HG02938 (cell line): Measurements from ENCODE around the gene CDK10.
A peak's percentile ranks its signal among the peaks of the same experiment; 100 is the strongest.
"Not testable (repeated sequence)": the region's sequence is repeated elsewhere in the genome, so short reads cannot be mapped to it uniquely, and the experiment has no call there.

Source experiments
- ATAC-seq: cut with Tn5 transposase; IDR thresholded peaks from one replicate; pipeline ENCODE4 v1.9.1; 2021; ENCODE audit warnings: mild to moderate bottlenecking, moderate library complexity; ENCODE audit not compliant: unreplicated experiment

CDK10 gene

GRCh38 chr16:89686520-89687091 lies at the start of gene CDK10:
TSS of gene CDK10 (plus strand) at chr16:89686689. CDS start at chr16:89686711, 22 bp downstream.
- peak; percentile 73 for ATAC-seq

- no peak for ATAC-seq
These were observed 49.1 kb upstream of the CDK10 start for GRCh38 chr16:89637379-89637778.

GRCh38 chr16:89638455-89638854 lies 48.0 kb upstream of the CDK10 start:
- ATAC-seq, result no peak

DNA sequence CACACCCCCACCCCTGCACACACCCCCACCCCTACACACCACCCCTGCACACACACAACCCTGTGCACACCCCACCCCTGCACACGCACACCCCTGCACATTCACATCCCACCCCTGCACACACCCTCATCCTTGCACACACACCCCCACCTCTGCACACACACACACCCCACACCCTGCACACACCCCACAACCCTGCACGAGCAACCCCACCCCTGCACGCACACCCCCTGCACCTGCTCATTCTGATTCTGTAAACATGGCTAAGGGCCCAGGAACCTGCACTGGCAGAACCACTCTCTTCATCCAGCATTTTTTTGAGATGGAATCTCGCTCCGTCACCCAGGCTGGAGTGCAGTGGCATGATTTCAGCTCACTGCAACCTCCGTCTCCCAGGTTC lies 47.1 kb upstream of the CDK10 start:
- ATAC-seq, result no peak

- no peak for ATAC-seq
These were observed 44.9 kb upstream of the CDK10 start for GRCh38 chr16:89641458-89642119.

DNA sequence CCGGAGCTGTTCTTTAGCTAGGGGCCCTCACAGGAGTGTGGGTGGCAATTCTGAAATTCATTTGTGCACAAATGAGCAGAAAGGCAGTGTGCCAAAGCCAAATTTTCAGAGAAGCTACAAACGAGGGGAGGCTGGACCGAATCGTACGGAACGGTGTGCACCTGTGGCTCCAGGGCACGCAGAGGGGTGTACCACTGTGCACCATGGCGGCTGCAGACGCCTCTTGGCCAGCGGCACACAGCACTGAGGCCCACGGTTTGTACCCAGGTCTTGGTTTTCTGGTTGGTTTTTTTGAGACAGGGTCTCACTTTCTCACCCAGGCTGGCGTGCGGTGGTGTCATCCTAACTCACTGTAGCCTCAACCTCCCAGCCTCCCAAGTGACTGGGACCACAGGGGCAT lies 43.9 kb upstream of the CDK10 start:
- ATAC-seq, result no peak

GRCh38 chr16:89643769-89644300 lies 42.7 kb upstream of the CDK10 start:
- no peak for ATAC-seq

DNA sequence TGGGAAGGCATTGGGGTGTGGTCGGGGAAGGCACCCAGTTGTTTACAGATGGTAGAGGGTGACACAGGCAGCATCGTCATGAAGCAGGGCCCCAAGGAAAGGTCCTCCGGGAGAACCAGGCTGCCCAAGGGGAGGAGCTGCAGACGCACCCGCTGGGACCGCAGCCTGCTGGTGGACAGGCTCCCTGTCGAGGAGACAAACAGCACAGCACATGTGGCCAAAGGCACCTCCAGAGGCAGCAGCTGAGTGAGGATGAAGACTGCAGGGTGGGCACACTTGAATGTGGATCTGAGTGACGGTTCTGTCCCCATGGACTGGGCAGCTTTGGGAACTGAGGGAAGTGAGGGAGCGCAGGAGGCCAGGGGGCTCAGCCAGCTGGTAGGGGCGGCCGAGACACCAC lies 41.4 kb upstream of the CDK10 start:
- no peak for ATAC-seq

- ATAC-seq, result no peak
These were observed 40.2 kb upstream of the CDK10 start for GRCh38 chr16:89646270-89646669.

DNA sequence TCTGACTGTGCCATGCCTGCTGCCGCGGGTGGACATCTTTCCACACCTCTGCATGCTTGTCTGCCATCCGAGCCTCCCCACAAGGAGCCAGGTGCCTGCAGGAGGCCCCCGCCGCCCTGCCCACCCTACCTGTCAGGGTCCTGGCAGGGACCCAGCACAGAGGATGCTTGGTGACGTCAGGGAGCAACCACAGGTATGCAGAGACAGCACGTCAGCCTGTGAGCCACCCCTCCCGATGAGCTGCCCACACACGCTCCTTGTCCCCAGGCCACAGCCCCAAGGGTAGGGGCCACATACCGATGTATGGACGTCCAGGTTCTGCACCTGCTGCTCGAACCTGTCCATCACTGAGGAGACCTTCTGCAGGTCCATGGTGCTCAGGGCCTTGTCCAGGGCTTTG lies 39.6 kb upstream of the CDK10 start:
- ATAC-seq, result no peak

GRCh38 chr16:89651584-89651983 lies 34.9 kb upstream of the CDK10 start:
- ATAC-seq, result no peak

- no peak for ATAC-seq
These were observed 32.7 kb upstream of the CDK10 start for GRCh38 chr16:89653656-89654295.

GRCh38 chr16:89655062-89655643 lies 31.3 kb upstream of the CDK10 start:
- no peak for ATAC-seq

GRCh38 chr16:89656435-89657121 lies 29.9 kb upstream of the CDK10 start:
- no peak for ATAC-seq

- peak; percentile 83 for ATAC-seq
These were observed 28.9 kb upstream of the CDK10 start, which contains the start of the genes CHMP1A and SPATA33 for GRCh38 chr16:89657442-89658220. TSS of gene CHMP1A (minus strand) at chr16:89657708. CDS start at chr16:89657588, 120 bp downstream. TSS of gene SPATA33 (plus strand) at chr16:89657836. CDS start at chr16:89657912, 76 bp downstream.

- no peak for ATAC-seq
These were observed 28.1 kb upstream of the CDK10 start for GRCh38 chr16:89658221-89658879.

- ATAC-seq, result no peak
These were observed 26.3 kb upstream of the CDK10 start for GRCh38 chr16:89660146-89660545.

- no peak for ATAC-seq
These were observed 25.3 kb upstream of the CDK10 start for GRCh38 chr16:89661215-89661614.

DNA sequence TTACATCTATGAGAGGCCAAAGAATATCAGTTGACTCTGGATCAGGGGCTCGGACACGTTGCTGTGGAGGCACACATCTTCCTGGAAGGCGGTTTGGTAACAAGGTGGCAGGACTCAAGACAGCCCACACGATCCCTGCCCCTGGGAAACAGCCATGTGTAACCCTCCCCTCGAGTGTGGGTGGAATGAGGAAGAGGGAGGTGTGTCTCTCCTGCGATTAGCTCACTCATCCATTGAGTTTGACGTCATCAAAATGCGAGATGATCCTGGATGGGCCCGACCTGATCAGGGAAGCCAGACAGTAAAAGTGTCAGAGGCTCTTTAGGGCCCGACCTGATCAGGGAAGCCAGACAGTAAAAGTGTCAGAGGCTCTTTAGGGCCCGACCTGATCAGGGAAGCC lies 22.3 kb upstream of the CDK10 start:
- ATAC-seq, result not testable (repeated sequence)

GRCh38 chr16:89667000-89667399 lies 19.5 kb upstream of the CDK10 start:
- not testable (repeated sequence) for ATAC-seq
